Suprapubic skin (tissue), 4 donors: ENCODE data around the gene LHFPL3. TPM values are rescaled to one million over a fixed set of nuclear protein-coding genes. Genes with fewer than 3 reads are reported as not detected.

Experiments
- DNase-seq, 2 donors: peaks; one replicate each; pipeline ENCODE4 v3.0.0-alpha.2; 2019; ENCODE audit warnings: low spot score in 2 of 2
- H3K27ac ChIP-seq: fragments of 200-600 bp; sonication (generic); one replicate; pipeline ENCODE4 v1.5.1; 2019
- H3K27me3 ChIP-seq: fragments of 200-600 bp; sonication (generic); one replicate; pipeline ENCODE4 v1.5.1; 2019
- H3K36me3 ChIP-seq: fragments of 200-600 bp; sonication (generic); one replicate; pipeline ENCODE4 v1.5.1; 2019
- H3K4me1 ChIP-seq: fragments of 200-600 bp; sonication (generic); one replicate; pipeline ENCODE4 v1.5.1; 2019
- H3K4me3 ChIP-seq: fragments of 200-600 bp; sonication (generic); one replicate; pipeline ENCODE4 v1.5.1; 2019; ENCODE audit warnings: mild to moderate bottlenecking
- H3K9me3 ChIP-seq: fragments of 200-600 bp; sonication (generic); one replicate; pipeline ENCODE4 v1.5.1; 2019
- EP300 ChIP-seq: sonication (generic); formaldehyde crosslinking; IDR thresholded peaks from one replicate; pipeline ENCODE4 v1.6.1; 2017; ENCODE audit warnings: antibody characterized with exemption
- POLR2A ChIP-seq, 2 donors: fragments of 450-650 bp; IDR thresholded peaks; one replicate each; pipeline ENCODE4 v1.6.1; 2017; ENCODE audit warnings: antibody characterized with exemption in 2 of 2, mild to moderate bottlenecking in 2 of 2, moderate library complexity in 2 of 2
- POLR2AphosphoS5 ChIP-seq, 3 donors: sonication (generic); formaldehyde crosslinking; IDR thresholded peaks; one replicate each; pipeline ENCODE4 v1.6.1; 2017; ENCODE audit warnings: antibody characterized with exemption in 3 of 3
- WGBS: methylation state at CpG from one replicate; pipeline ENCODE4 v1.1.5; 2018; 5-methylcytosine and 5-hydroxymethylcytosine counted together
- total RNA-seq, 4 donors: library from RNA; depleted of rRNA; stranded (reverse); fragments of >200 nt; gene quantifications; one replicate each; pipeline ENCODE4 v1.1.0, GENCODE V29; 2016
- TF ChIP-seq, protein P1 (sequence below), 2 donors: fragments of 200-600 bp in 1 of 2; fragments of 450-650 bp in 1 of 2; sonication (generic) in 1 of 2; IDR thresholded peaks; one replicate each; pipeline ENCODE4 v1.5.1; 2016 to 2019; ENCODE audit warnings: antibody characterized with exemption in 2 of 2, mild to moderate bottlenecking in 1 of 2, moderate library complexity in 1 of 2

Gene LHFPL3
- total RNA-seq, 4 donors from 2014 or later = not detected

DNA sequence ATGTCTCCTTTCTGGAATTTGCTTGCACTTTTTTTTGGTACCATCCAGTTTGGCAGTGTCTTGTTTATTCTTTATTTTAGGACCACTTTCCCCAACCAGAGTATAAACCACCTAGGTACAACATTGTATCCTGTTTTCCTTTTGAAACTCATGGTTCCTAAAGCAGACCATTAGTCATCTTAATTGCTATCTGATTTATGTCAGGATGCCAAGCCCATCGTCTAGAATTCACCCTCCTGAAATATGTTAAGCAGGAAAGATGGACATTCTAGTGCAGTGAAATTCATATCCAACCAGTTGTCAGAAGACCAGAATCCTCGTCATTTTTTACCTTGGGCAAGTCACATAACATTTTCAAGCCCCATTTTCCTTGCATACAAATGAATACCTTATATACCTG is 462.0 kb downstream of the LHFPL3 start:
- no peak overlapping the region for H3K27ac ChIP-seq
- DNase-seq = no peak
- TF ChIP-seq POLR2AphosphoS5 (IDR thresholded peaks at IDR 0.05) (no peak), EP300 (no peak), POLR2A (IDR thresholded peaks at IDR 0.05) (no peak)
- TF ChIP-seq, protein P1, sequence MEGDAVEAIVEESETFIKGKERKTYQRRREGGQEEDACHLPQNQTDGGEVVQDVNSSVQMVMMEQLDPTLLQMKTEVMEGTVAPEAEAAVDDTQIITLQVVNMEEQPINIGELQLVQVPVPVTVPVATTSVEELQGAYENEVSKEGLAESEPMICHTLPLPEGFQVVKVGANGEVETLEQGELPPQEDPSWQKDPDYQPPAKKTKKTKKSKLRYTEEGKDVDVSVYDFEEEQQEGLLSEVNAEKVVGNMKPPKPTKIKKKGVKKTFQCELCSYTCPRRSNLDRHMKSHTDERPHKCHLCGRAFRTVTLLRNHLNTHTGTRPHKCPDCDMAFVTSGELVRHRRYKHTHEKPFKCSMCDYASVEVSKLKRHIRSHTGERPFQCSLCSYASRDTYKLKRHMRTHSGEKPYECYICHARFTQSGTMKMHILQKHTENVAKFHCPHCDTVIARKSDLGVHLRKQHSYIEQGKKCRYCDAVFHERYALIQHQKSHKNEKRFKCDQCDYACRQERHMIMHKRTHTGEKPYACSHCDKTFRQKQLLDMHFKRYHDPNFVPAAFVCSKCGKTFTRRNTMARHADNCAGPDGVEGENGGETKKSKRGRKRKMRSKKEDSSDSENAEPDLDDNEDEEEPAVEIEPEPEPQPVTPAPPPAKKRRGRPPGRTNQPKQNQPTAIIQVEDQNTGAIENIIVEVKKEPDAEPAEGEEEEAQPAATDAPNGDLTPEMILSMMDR (IDR thresholded peaks at IDR 0.05) = no peak
- no peaks in the 10 kb centered on the region for H3K9me3 ChIP-seq
- no peaks in the 10 kb centered on the region for H3K4me1 ChIP-seq
- WGBS = 37% methylated on average over 2 of the region's 2 CpGs
- no peak overlapping the region for H3K4me3 ChIP-seq
- H3K27me3 ChIP-seq = no peaks in the 10 kb centered on the region
- no peaks in the 10 kb centered on the region for H3K36me3 ChIP-seq

DNA sequence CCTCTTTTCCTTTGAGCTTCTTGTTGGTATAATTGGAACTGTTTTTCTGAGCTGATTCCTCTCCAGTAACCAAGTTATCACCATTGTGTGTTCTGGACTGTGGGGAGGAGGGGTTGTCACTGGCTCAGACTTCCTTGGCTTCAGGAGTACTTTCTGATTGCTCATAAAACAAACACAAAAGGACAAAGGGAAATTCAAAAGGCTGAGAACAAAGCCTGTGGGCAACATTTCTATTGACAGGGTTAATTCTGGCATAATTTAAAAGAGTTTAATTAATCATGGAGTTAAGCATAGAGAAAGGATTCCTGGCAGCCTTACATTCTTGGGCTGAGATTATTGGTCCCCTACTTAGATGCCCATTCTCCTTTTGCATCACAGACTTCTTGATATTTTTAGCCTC is 462.7 kb downstream of the LHFPL3 start:
- Histone ChIP-seq H3K4me3 (no peak overlapping the region), H3K9me3 (no peaks in the 10 kb centered on the region), H3K27ac (no peak overlapping the region), H3K4me1 (no peaks in the 10 kb centered on the region), H3K27me3 (no peaks in the 10 kb centered on the region), H3K36me3 (no peaks in the 10 kb centered on the region)
- TF ChIP-seq POLR2AphosphoS5 (IDR thresholded peaks at IDR 0.05) = no peak
- TF ChIP-seq, protein P1 (IDR thresholded peaks at IDR 0.05) = no peak
- no peak for TF ChIP-seq EP300
- TF ChIP-seq POLR2A (IDR thresholded peaks at IDR 0.05) = no peak
- DNase-seq = no peak

DNA sequence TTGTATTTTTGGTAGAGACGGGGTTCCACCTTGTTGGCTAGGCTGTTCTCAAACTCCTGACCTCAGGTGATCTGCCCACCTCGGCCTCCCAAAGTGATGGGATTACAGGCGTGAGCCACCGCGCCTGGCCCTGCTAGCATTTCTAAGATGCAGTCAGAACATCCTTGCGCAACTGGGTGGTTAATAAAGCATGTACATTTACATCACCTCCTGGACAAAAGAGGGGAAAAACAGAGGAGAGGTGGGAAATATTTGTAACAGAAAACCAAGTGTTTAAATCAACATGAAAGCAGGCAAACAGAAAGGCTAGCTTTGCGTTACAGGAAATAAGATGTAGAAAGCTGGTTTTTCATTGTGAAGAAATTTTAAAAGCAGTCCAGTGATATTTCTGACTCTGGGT is 464.7 kb downstream of the LHFPL3 start:
- WGBS = 91% methylated on average over 7 of the region's 7 CpGs
- no peaks in the 10 kb centered on the region for H3K9me3 ChIP-seq
- no peaks in the 10 kb centered on the region for H3K27me3 ChIP-seq
- no peak overlapping the region for H3K27ac ChIP-seq
- no peak overlapping the region for H3K4me3 ChIP-seq
- no peaks in the 10 kb centered on the region for H3K36me3 ChIP-seq
- TF ChIP-seq POLR2A (IDR thresholded peaks at IDR 0.05) (no peak), POLR2AphosphoS5 (IDR thresholded peaks at IDR 0.05) (no peak), EP300 (no peak)
- H3K4me1 ChIP-seq = no peaks in the 10 kb centered on the region
- no peak for DNase-seq

DNA sequence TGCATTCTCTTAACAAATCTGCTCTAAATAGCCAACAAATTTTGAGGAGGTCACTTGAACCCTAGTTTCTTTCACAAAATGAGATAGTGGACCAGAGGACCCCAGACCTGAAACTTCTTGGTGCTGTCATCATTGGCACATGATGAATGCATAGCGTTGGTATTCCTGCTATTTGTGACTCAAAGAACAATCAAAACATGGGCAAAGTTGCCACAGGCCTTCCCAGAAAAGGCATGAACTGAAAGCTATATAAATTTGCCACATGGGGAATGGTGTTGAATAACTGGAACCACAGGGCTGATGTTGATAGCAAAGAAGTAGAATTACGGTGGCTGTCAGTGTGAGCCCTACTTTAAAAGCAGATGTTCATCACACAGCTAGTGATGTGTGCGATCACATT is 465.8 kb downstream of the LHFPL3 start:
- DNase-seq = no peak
- no peaks in the 10 kb centered on the region for H3K36me3 ChIP-seq
- TF ChIP-seq, protein P1 (IDR thresholded peaks at IDR 0.05) = no peak
- TF ChIP-seq POLR2AphosphoS5 (IDR thresholded peaks at IDR 0.05) = no peak
- TF ChIP-seq POLR2A (IDR thresholded peaks at IDR 0.05) = no peak
- no peak for TF ChIP-seq EP300
- H3K4me3 ChIP-seq = no peak overlapping the region
- H3K27me3 ChIP-seq = no peaks in the 10 kb centered on the region
- no peaks in the 10 kb centered on the region for H3K4me1 ChIP-seq
- no peaks in the 10 kb centered on the region for H3K9me3 ChIP-seq
- WGBS = 79% methylated on average over 3 of the region's 3 CpGs
- no peak overlapping the region for H3K27ac ChIP-seq

DNA sequence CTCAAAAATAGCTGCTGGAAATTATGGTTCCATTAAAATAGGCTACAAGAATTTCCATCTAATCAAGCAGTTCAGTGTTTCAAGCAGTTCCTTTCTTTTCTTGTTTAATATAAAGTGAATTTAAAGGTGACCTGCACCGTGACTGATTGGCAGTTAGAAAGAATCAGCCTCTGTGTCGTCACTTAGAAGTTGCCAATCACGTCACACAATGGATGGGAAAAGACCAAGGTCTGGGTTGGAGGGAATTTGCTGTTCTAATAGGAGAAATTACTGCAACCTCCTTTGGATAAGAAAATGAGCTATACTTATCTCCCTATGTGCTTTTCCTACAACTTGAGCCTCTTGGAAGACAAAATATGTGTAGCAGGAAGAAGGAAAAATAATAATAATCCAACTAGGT is 466.2 kb downstream of the LHFPL3 start:
- 73% methylated on average over 3 of the region's 3 CpGs for WGBS
- H3K27me3 ChIP-seq = no peaks in the 10 kb centered on the region
- no peak overlapping the region for H3K4me3 ChIP-seq

More for the DNA sequence above, 466.2 kb downstream of the LHFPL3 start:
- Histone ChIP-seq H3K36me3 (no peaks in the 10 kb centered on the region), H3K9me3 (no peaks in the 10 kb centered on the region), H3K4me1 (no peaks in the 10 kb centered on the region), H3K27ac (no peak overlapping the region)
- no peak for DNase-seq
- TF ChIP-seq, protein P1 (IDR thresholded peaks at IDR 0.05) = no peak
- no peak for TF ChIP-seq EP300
- TF ChIP-seq POLR2A (IDR thresholded peaks at IDR 0.05) = no peak
- TF ChIP-seq POLR2AphosphoS5 (IDR thresholded peaks at IDR 0.05) = no peak
